ENCODE measurements around the gene EDAR.

DNA sequence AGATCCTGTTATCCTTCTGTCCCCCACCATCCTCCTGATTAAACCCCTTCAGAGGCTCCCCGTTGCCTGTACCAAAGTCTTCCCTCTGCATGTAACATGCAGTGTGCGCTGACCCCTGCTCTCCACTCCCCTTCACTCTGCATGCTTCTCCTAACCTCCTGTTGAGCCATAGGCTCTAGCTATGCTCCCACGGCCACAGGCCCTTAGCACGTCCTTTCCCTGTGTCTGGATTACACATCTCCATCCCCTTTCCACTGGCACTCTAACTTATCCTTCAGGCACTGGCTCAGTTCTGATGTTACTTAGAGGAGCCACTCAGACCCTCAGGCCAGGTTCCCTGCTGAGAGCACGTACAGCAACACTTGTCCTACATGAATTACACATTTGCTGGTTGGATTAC is 29.4 kb upstream of the EDAR start:
- no peak for TF ChIP-seq CHD2 (IDR thresholded peaks at IDR 0.05; ENCODE audit: low read length, partially characterized antibody)
- no peak for TF ChIP-seq CTCF (IDR thresholded peaks at IDR 0.05)
- TF ChIP-seq ELF1 (IDR thresholded peaks at IDR 0.05), result no peak
- no peak for TF ChIP-seq POLR2AphosphoS5 (IDR thresholded peaks at IDR 0.05; ENCODE audit: low read depth, low read length)
